ENCODE measurements around the gene HOXB7. TPM values are rescaled to one million over a fixed set of nuclear protein-coding genes. Genes with fewer than 3 reads are reported as not detected.

Gene HOXB7
- total RNA-seq, 2 donors from 2014 or later, result not detected

DNA sequence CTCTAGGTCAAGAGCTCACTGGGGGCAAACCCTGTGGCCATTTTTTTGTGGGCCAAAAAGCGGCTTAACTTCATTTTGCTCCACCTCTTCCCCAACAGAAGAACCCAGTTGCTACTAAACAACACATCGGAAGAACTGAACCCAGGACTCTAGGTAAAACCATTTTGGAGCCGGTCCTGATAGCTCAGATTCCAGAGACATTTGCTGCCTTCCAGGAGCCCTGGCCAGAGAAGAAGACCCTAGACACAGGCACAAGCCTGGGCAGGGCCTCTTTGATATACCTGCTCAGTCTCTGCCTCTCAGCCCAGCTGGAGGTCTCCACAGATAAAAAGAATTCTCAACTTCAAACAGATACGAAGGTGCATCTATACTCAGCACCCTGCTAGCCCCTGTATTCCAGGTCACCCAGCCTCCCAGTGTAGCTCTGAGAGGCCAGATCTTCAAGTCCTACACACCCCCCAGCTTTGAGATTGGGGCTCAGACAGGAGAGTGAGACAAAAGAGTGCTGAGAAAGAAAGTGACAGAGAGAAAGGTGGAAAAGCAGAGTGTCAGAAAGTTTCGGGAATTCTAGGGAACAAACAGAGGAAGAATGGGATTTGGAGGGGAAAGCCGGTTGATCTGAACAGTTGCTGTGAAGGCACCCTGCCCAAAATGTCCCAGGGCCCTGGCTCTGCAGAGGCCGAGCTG, 21.9 kb upstream of the HOXB7 start:
- H3K27ac Mint-ChIP-seq, result no peak overlapping the region
- peaks cover 2% of the 10 kb centered on the region for H3K9me3 Mint-ChIP-seq
- Histone ChIP-seq H3K27me3 (ENCODE audit: control insufficient read depth, insufficient read depth, low read length, poor library complexity, severe bottlenecking) (peaks cover 100% of the 10 kb centered on the region), H3K9ac (ENCODE audit: extremely low read depth, low read length, poor library complexity, severe bottlenecking) (no peak overlapping the region), H3K36me3 (ENCODE audit: control insufficient read depth, insufficient read depth, low read length) (no peaks in the 10 kb centered on the region), H3K4me3 (ENCODE audit: low read length) (no peak overlapping the region), H3K4me1 (ENCODE audit: control insufficient read depth, insufficient read depth, low read length) (no peaks in the 10 kb centered on the region), H3K9me3 (ENCODE audit: control insufficient read depth, low read length) (peaks cover 7% of the 10 kb centered on the region), H3K27ac (ENCODE audit: low read depth, low read length) (no peak overlapping the region)
- DNase-seq, result peak; percentile 61
- H3K27me3 Mint-ChIP-seq (ENCODE audit: insufficient read depth), result peaks cover 100% of the 10 kb centered on the region
- no peaks in the 10 kb centered on the region for H3K36me3 Mint-ChIP-seq (ENCODE audit: low read depth)
- WGBS, 2 experiments (ENCODE audit: insufficient coverage in 1 of 2, insufficient read length in 1 of 2), result 18 to 27% methylated on average over 5 to 7 of the region's 7 CpGs
- H3K4me1 Mint-ChIP-seq, result no peaks in the 10 kb centered on the region
- TF ChIP-seq, protein P1, sequence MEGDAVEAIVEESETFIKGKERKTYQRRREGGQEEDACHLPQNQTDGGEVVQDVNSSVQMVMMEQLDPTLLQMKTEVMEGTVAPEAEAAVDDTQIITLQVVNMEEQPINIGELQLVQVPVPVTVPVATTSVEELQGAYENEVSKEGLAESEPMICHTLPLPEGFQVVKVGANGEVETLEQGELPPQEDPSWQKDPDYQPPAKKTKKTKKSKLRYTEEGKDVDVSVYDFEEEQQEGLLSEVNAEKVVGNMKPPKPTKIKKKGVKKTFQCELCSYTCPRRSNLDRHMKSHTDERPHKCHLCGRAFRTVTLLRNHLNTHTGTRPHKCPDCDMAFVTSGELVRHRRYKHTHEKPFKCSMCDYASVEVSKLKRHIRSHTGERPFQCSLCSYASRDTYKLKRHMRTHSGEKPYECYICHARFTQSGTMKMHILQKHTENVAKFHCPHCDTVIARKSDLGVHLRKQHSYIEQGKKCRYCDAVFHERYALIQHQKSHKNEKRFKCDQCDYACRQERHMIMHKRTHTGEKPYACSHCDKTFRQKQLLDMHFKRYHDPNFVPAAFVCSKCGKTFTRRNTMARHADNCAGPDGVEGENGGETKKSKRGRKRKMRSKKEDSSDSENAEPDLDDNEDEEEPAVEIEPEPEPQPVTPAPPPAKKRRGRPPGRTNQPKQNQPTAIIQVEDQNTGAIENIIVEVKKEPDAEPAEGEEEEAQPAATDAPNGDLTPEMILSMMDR (conservative IDR thresholded peaks at IDR 0.05), result no peak
- H3K4me3 Mint-ChIP-seq, result no peak overlapping the region

DNA sequence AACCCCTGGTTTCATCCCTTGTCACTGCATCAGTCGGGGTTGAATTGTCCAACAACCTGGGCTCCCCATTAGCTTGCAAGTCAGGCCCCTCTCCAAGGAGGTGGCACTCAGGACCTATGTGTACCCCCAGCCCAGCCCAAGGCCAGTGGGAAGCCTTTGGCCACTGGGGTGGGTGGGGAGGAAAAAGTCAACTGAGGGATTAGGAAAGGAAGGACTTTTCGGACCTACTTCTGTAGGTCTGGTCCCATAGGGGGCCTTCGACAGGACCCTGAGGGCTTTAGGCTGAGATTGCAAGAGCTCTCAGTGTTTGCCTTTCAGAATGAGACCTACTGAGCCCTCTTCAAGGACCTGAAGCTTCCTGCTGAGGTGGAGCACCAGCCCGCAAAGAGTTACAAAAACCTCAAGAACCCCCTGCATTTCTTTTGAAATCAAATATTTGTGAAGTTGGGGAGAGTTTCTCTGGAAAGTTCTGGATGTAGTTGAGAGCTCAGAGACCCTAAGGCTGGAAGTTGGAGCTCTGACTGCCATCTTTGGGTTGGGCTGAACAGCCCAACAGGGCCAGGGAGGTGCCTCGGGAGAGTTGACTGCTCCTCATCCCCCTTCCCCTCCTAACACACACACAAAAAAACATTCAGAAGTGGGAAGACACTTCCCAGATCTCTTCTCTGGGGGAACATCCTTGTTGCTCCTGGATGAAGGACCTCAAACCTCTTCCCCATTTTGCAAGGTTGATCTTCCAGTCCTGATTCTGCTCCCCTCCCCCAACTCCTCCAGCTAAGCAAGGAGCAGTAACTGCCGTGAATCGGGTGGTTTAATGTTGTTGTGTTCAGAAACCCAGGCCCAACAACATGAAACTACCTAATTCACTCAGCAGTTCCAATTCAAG, 21.1 kb upstream of the HOXB7 start:
- H3K27me3 Mint-ChIP-seq (ENCODE audit: insufficient read depth), result peaks cover 100% of the 10 kb centered on the region
- Histone ChIP-seq H3K36me3 (ENCODE audit: control insufficient read depth, insufficient read depth, low read length) (no peaks in the 10 kb centered on the region), H3K9me3 (ENCODE audit: control insufficient read depth, low read length) (peaks cover 7% of the 10 kb centered on the region), H3K4me3 (ENCODE audit: low read length) (no peak overlapping the region), H3K4me1 (ENCODE audit: control insufficient read depth, insufficient read depth, low read length) (no peaks in the 10 kb centered on the region), H3K27ac (ENCODE audit: low read depth, low read length) (no peak overlapping the region), H3K9ac (ENCODE audit: extremely low read depth, low read length, poor library complexity, severe bottlenecking) (no peak overlapping the region), H3K27me3 (ENCODE audit: control insufficient read depth, insufficient read depth, low read length, poor library complexity, severe bottlenecking) (peaks cover 100% of the 10 kb centered on the region)
- H3K9me3 Mint-ChIP-seq, result peaks cover 2% of the 10 kb centered on the region
- H3K4me3 Mint-ChIP-seq, result no peak overlapping the region
- H3K27ac Mint-ChIP-seq, result no peak overlapping the region
- WGBS, 2 experiments (ENCODE audit: insufficient coverage in 1 of 2, insufficient read length in 1 of 2), result 18 to 28% methylated on average over 4 to 6 of the region's 7 CpGs
- peak; percentile 46 for DNase-seq
- no peaks in the 10 kb centered on the region for H3K36me3 Mint-ChIP-seq (ENCODE audit: low read depth)
- TF ChIP-seq, protein P1 (conservative IDR thresholded peaks at IDR 0.05), result no peak
- no peaks in the 10 kb centered on the region for H3K4me1 Mint-ChIP-seq

DNA sequence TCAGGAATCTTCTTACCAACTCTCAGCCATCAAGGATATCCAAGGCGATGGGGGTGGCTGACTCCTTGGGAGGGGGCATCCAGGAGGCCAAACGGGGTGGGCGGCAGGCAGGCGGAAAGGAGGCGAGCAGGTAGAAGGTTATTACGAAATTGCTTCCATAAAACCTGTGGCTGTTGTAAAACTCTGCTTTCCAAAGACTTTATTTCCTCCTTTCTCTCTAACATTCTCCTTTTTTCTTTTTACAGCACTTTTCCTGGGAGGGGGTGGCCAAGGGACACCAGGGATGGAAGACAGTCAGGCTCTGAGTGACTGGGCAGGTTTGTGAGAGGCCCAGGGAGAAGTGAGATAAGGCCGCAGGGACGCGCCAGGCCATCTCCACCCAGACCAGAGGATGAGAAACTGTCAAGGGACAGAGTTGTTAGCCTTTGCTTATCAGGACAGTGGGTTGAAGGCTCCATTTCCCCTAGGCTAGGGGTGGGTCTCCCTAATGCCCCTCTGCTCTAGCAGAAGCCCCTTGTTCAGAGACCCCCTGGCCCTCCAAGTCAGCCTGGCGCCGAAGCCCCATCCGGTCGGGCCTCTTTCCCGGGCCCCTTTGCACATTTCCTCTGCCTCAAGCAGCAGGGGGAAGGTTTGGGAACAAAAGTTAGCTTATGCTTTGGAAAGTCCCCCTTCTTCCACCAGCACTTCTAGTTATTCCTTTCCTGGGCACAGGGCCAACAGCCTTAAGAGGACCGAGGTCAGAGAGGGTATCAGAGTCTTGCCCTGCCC, 20.3 kb upstream of the HOXB7 start:
- peak; percentile 51 for DNase-seq
- H3K9me3 Mint-ChIP-seq, result peaks cover 2% of the 10 kb centered on the region
- H3K4me3 ChIP-seq (ENCODE audit: low read length), result no peak overlapping the region
- H3K4me1 ChIP-seq (ENCODE audit: control insufficient read depth, insufficient read depth, low read length), result no peaks in the 10 kb centered on the region
- H3K36me3 Mint-ChIP-seq (ENCODE audit: low read depth), result no peaks in the 10 kb centered on the region
- no peak overlapping the region for H3K4me3 Mint-ChIP-seq
- H3K9ac ChIP-seq (ENCODE audit: extremely low read depth, low read length, poor library complexity, severe bottlenecking), result no peak overlapping the region
- peaks cover 100% of the 10 kb centered on the region for H3K27me3 ChIP-seq (ENCODE audit: control insufficient read depth, insufficient read depth, low read length, poor library complexity, severe bottlenecking)
- no peak overlapping the region for H3K27ac Mint-ChIP-seq
- H3K9me3 ChIP-seq (ENCODE audit: control insufficient read depth, low read length), result peaks cover 7% of the 10 kb centered on the region
- H3K4me1 Mint-ChIP-seq, result no peaks in the 10 kb centered on the region
- H3K27ac ChIP-seq (ENCODE audit: low read depth, low read length), result no peak overlapping the region
- no peaks in the 10 kb centered on the region for H3K36me3 ChIP-seq (ENCODE audit: control insufficient read depth, insufficient read depth, low read length)
- 29 to 45% methylated on average over 2 to 15 of the region's 15 CpGs for WGBS, 2 experiments (ENCODE audit: insufficient coverage in 1 of 2, insufficient read length in 1 of 2)
- TF ChIP-seq, protein P1 (conservative IDR thresholded peaks at IDR 0.05), result no peak
- peaks cover 100% of the 10 kb centered on the region for H3K27me3 Mint-ChIP-seq (ENCODE audit: insufficient read depth)
